ENCODE results near the gene FOXI3.

DNA sequence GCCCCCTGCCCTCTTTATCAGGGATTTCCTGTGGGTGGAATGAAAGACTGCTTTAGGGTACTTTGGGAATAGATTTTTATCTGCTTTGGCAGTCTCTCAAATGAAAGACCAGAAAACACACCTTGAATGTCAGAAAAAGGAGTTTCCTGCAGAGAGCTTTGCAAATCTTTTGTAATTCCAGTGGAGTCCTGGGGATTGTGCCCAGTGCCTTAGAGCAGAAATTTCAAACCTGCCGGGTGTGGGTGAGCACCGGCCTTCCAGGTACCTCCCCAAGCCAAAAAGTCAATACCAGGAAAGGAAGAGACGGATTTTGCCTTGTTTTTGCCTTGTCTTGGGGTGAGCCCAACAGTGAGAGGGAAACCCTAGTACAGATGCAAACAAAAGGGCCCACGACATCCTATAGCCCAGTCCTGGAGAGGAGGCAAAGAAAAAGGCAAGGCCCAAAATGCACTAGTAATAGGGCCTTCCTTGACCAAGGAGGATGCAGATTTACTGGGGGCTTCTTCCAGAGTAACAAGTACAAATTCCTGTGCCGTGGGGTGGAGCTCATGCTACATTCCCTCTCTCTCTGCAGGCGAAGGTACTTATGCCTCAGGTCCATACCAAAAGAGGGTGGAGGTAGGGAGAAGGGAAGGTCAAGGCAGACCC, 36.4 kb downstream of the FOXI3 start:
- TF ChIP-seq YY1 (IDR thresholded peaks at IDR 0.05; ENCODE audit: insufficient read depth, insufficient read length) (no peak), ZNF274 (IDR thresholded peaks at IDR 0.05; ENCODE audit: low read depth, low read length) (no peak)
